Naive thymus-derived CD4-positive, alpha-beta T cell (primary cell): ENCODE data around the gene SNRNP27. TPM values are rescaled to one million over a fixed set of nuclear protein-coding genes. Genes with fewer than 3 reads are reported as not detected.

Experiments
- ATAC-seq: fragments of 150-1000 bp; cut with Tn5 transposase; 2 replicates; pipeline ENCODE4 v1.10.0; 2021; ENCODE audit warnings: mild to moderate bottlenecking, moderate library complexity
- CTCF ChIA-PET: fragments of 350-600 bp; sonication (Branson Sonifier 250); formaldehyde crosslinking; loops from one replicate; lab custom pipeline; 2021; ENCODE audit warnings: antibody characterized with exemption; lab: Charles Lee
- POLR2A ChIA-PET: fragments of 350-600 bp; sonication (Branson Sonifier 250); formaldehyde crosslinking; loops from one replicate; lab custom pipeline; 2021; ENCODE audit warnings: antibody characterized with exemption, inconsistent platforms; lab: Charles Lee
- DNase-seq, 9 donors: peaks; one replicate each; pipeline versions ENCODE4 v3.0.0 to v3.0.0-alpha.2; 2020 to 2022; ENCODE audit warnings: mixed read lengths in 1 of 9
- H3K27ac ChIP-seq: one replicate; pipeline ENCODE4 v1.7.0; 2013; ENCODE audit warnings: mild to moderate bottlenecking, low read depth, low read length, moderate library complexity
- H3K27me3 ChIP-seq, 2 donors: one replicate each; pipeline ENCODE4 v1.7.0; 2013; ENCODE audit warnings: low read length in 2 of 2, mild to moderate bottlenecking in 2 of 2, moderate library complexity in 2 of 2; ENCODE audit not compliant: control insufficient read depth in 2 of 2, insufficient read depth in 2 of 2
- H3K36me3 ChIP-seq, 3 experiments: 1 replicate in 2 of 3; 2 replicates in 1 of 3; pipeline ENCODE4 v1.7.0; 2013; ENCODE audit warnings: low read length in 3 of 3, mild to moderate bottlenecking in 3 of 3, moderate library complexity in 1 of 3; ENCODE audit not compliant: insufficient read depth in 3 of 3, control insufficient read depth in 2 of 3
- H3K4me1 ChIP-seq, 2 donors: one replicate each; pipeline ENCODE4 v1.7.0; 2013; ENCODE audit warnings: low read length in 2 of 2, mild to moderate bottlenecking in 2 of 2, moderate library complexity in 1 of 2; ENCODE audit not compliant: control insufficient read depth in 2 of 2, insufficient read depth in 2 of 2
- H3K4me3 ChIP-seq: 2 replicates; pipeline ENCODE4 v1.7.0; 2013; ENCODE audit warnings: mild to moderate bottlenecking, low read length
- H3K9me3 ChIP-seq, 3 experiments: 1 replicate in 2 of 3; 2 replicates in 1 of 3; pipeline ENCODE4 v1.7.0; 2013; ENCODE audit warnings: low read length in 3 of 3; ENCODE audit not compliant: control insufficient read depth in 2 of 3
- H3K27ac Mint-ChIP-seq, 9 donors: one replicate each; pipeline ENCODE4 v1.8.0; 2020 to 2022; ENCODE audit warnings: mixed read lengths in 9 of 9, mild to moderate bottlenecking in 8 of 9, moderate library complexity in 5 of 9, inconsistent platforms in 2 of 9
- H3K27me3 Mint-ChIP-seq, 5 donors: one replicate each; pipeline ENCODE4 v1.8.0; 2021 to 2022; ENCODE audit warnings: mixed read lengths in 5 of 5, mild to moderate bottlenecking in 1 of 5
- H3K36me3 Mint-ChIP-seq, 5 donors: one replicate each; pipeline ENCODE4 v1.8.0; 2020 to 2022; ENCODE audit warnings: mixed read lengths in 5 of 5, mild to moderate bottlenecking in 3 of 5, inconsistent platforms in 1 of 5
- H3K4me1 Mint-ChIP-seq, 7 donors: one replicate each; pipeline ENCODE4 v1.8.0; 2020 to 2022; ENCODE audit warnings: mixed read lengths in 7 of 7, mild to moderate bottlenecking in 3 of 7, inconsistent platforms in 1 of 7
- H3K4me3 Mint-ChIP-seq, 10 donors: one replicate each; pipeline ENCODE4 v1.8.0; 2020 to 2022; ENCODE audit warnings: mild to moderate bottlenecking in 10 of 10, mixed read lengths in 10 of 10, moderate library complexity in 6 of 10, inconsistent platforms in 2 of 10
- H3K9me3 Mint-ChIP-seq, 11 donors: one replicate each; pipeline ENCODE4 v1.8.0; 2020 to 2022; ENCODE audit warnings: mixed read lengths in 11 of 11, mild to moderate bottlenecking in 4 of 11, inconsistent platforms in 1 of 11, moderate library complexity in 1 of 11
- intact Hi-C, 2 donors: fragments of 100-400 bp; cut with micrococcal nuclease; formaldehyde crosslinking; loops; one replicate each; pipeline ENCODE4 v1.15.1; 2023
- polyA plus RNA-seq, 2 donors: library from polyadenylated mRNA; unstranded; fragments of 300-500 nt; fragmentation: Illumina TruSeq; gene quantifications; one replicate each; pipeline ENCODE4 v1.2.3, GENCODE V29; 2021
- total RNA-seq, 6 experiments: library from RNA in 5 of 6; stranded (reverse) in 5 of 6; gene quantifications; 1 replicate in 5 of 6; 2 replicates in 1 of 6; pipeline ENCODE4 v1.2.3 and lab custom pipeline; 2021 to 2026

The SNRNP27 gene
- total and polyA plus RNA-seq, 7 experiments from 2014 or later, result 32.5 to 58.4 (median 51.8) TPM

GRCh38 chr2:69914164-69914949 is 20.6 kb downstream of the SNRNP27 start:
- Mint-ChIP-seq H3K4me3 (peak overlapping the region; percentile 70 to 92 (median 82)), H3K27ac (peak overlapping the region; percentile 60 to 96 (median 89)), H3K9me3 (peaks cover 0 to 5% (median 0%) of the 10 kb centered on the region in 11 donors), H3K4me1 (peaks cover 8 to 39% (median 34%) of the 10 kb centered on the region in 7 donors), H3K36me3 (peaks cover 0 to 20% (median 15%) of the 10 kb centered on the region in 5 donors), H3K27me3 (no peaks in the 10 kb centered on the region)
- Histone ChIP-seq H3K4me1 (peaks cover 4 to 8% of the 10 kb centered on the region in 2 donors), H3K36me3 (peaks cover 0 to 14% (median 0%) of the 10 kb centered on the region in 3 experiments), H3K27me3 (no peaks in the 10 kb centered on the region), H3K27ac (peak overlapping the region; percentile 91), H3K4me3 (peak overlapping the region; percentile 98), H3K9me3 (no peaks in the 10 kb centered on the region)
- ChIA-PET POLR2A (interaction anchor here (0.6 to 7.3 kb wide), 36 partner anchors 9 to 730 kb away, joined by 3 to 172 read pairs (median 6); partner anchors contain the start of genes AAK1, C2orf42, FAM136A and NFU1), CTCF (interaction anchor here (0.7 to 5.1 kb wide), 15 partner anchors 10 to 388 kb away, joined by 3 to 56 read pairs (median 4); partner anchors contain the start of genes C2orf42, FAM136A and SNRPG)
- intact Hi-C loops, result loop anchor here (1.0 to 10.0 kb wide), 13 partner anchors 22 to 640 kb away; partner anchors contain the start of genes SNRPG (in 2 of the 2), TIA1 (in 2 of the 2), GMCL1 (in 1 of the 2) and PCBP1 (in 1 of the 2)
- DNase-seq (peak in 7 of 9 donors; percentile 97 to 100 (median 100)), ATAC-seq (peak; percentile 94)

GRCh38 chr2:69914950-69915945 is 21.5 kb downstream of the SNRNP27 start, which contains the start of gene MXD1:
Gene MXD1, plus strand, starts transcription at chr2:69915109. Its CDS starts 222 bp downstream, at chr2:69915331.
- Histone ChIP-seq H3K9me3 (no peaks in the 10 kb centered on the region), H3K27ac (peak within 1 kb of the TSS; percentile 91), H3K4me3 (peak within 1 kb of the TSS; percentile 98), H3K36me3 (peaks cover 0 to 18% (median 0%) of the 10 kb centered on the region in 3 experiments), H3K4me1 (peaks cover 4 to 8% of the 10 kb centered on the region in 2 donors), H3K27me3 (no peaks in the 10 kb centered on the region)
- Mint-ChIP-seq H3K27ac (peak within 1 kb of the TSS; percentile 70 to 96 (median 89)), H3K27me3 (no peaks in the 10 kb centered on the region), H3K4me3 (peak within 1 kb of the TSS; percentile 78 to 92 (median 85)), H3K9me3 (peaks cover 0 to 5% (median 0%) of the 10 kb centered on the region in 11 donors), H3K36me3 (peaks cover 0 to 19% (median 12%) of the 10 kb centered on the region in 5 donors), H3K4me1 (peaks cover 8 to 39% (median 34%) of the 10 kb centered on the region in 7 donors)
- ChIA-PET POLR2A (interaction anchor here (0.6 to 7.3 kb wide), 33 partner anchors 8 to 1069 kb away, joined by 3 to 172 read pairs (median 6); partner anchors contain the start of genes AAK1, C2orf42, FAM136A and PCBP1), CTCF (interaction anchor here (0.7 to 5.1 kb wide), 11 partner anchors 9 to 387 kb away, joined by 3 to 56 read pairs (median 5); partner anchors contain the start of genes C2orf42 and FAM136A)
- intact Hi-C loops, result loop anchor here (1.0 to 10.0 kb wide), 13 partner anchors 22 to 640 kb away; partner anchors contain the start of genes SNRPG (in 2 of the 2), TIA1 (in 2 of the 2), GMCL1 (in 1 of the 2) and PCBP1 (in 1 of the 2)
- DNase-seq (peak in 4 of 9 donors; percentile 15 to 97 (median 56)), ATAC-seq (no peak)

GRCh38 chr2:69916106-69916505 is 22.4 kb downstream of the SNRNP27 start:
- H3K27me3 ChIP-seq, result no peaks in the 10 kb centered on the region
- Mint-ChIP-seq H3K9me3 (peaks cover 0 to 5% (median 0%) of the 10 kb centered on the region in 11 donors), H3K4me3 (peak overlapping the region; percentile 76 to 89 (median 84)), H3K27me3 (no peaks in the 10 kb centered on the region), H3K36me3 (peaks cover 0 to 23% (median 15%) of the 10 kb centered on the region in 5 donors), H3K4me1 (peaks cover 8 to 39% (median 35%) of the 10 kb centered on the region in 7 donors), H3K27ac (peak overlapping the region; percentile 47 to 83 (median 70))
- peak overlapping the region; percentile 58 for H3K4me3 ChIP-seq
- peaks cover 4 to 8% of the 10 kb centered on the region in 2 donors for H3K4me1 ChIP-seq
- intact Hi-C loops, result loop anchor here in 1 of 2 donors (10.0 kb wide), 1 partner anchor 639 kb away; the partner anchor contains the start of gene TGFA
- ChIA-PET POLR2A (interaction anchor here (0.6 to 7.3 kb wide), 11 partner anchors 17 to 377 kb away, joined by 3 to 172 read pairs (median 22); partner anchors contain the start of genes PCBP1, SNRNP27 and SNRPG), CTCF (interaction anchor here (1.1 kb wide), 2 partner anchors 36 to 155 kb away, joined by 3 read pairs; no protein-coding TSS in a partner anchor)
- no peak for ATAC-seq
- H3K27ac ChIP-seq, result peak overlapping the region; percentile 86
- peaks cover 0 to 27% (median 0%) of the 10 kb centered on the region in 3 experiments for H3K36me3 ChIP-seq
- no peaks in the 10 kb centered on the region for H3K9me3 ChIP-seq
- no peak for DNase-seq

GRCh38 chr2:69917852-69918251 is 24.1 kb downstream of the SNRNP27 start:
- ATAC-seq (no peak), DNase-seq (no peak)
- CTCF ChIA-PET, result interaction anchor here (0.8 kb wide), 1 partner anchor 152 kb away, joined by 3 read pairs; no protein-coding TSS in a partner anchor
- H3K27ac Mint-ChIP-seq, result peak overlapping the region in 2 of 9 donors; percentile 14 to 20
- peaks cover 0 to 5% (median 0%) of the 10 kb centered on the region in 11 donors for H3K9me3 Mint-ChIP-seq
- H3K36me3 ChIP-seq, result peaks cover 0 to 38% (median 0%) of the 10 kb centered on the region in 3 experiments
- intact Hi-C loops, result loop anchor here in 1 of 2 donors (10.0 kb wide), 1 partner anchor 637 kb away; the partner anchor contains the start of gene TGFA
- peaks cover 0 to 30% (median 24%) of the 10 kb centered on the region in 5 donors for H3K36me3 Mint-ChIP-seq
- H3K27me3 Mint-ChIP-seq, result no peaks in the 10 kb centered on the region
- H3K4me1 Mint-ChIP-seq, result peaks cover 8 to 35% (median 29%) of the 10 kb centered on the region in 7 donors
- H3K4me3 ChIP-seq, result no peak overlapping the region
- H3K4me1 ChIP-seq, result peaks cover 0 to 8% of the 10 kb centered on the region in 2 donors
- H3K27me3 ChIP-seq, result no peaks in the 10 kb centered on the region
- H3K9me3 ChIP-seq, result no peaks in the 10 kb centered on the region
- H3K27ac ChIP-seq, result no peak overlapping the region
- peak overlapping the region in 2 of 10 donors; percentile 8 to 47 for H3K4me3 Mint-ChIP-seq
- POLR2A ChIA-PET, result interaction anchor here (0.6 to 7.3 kb wide), 5 partner anchors 8 to 227 kb away, joined by 3 to 172 read pairs (median 3); partner anchors contain the start of gene PCBP1

GRCh38 chr2:69918401-69918800 is 24.6 kb downstream of the SNRNP27 start:
- Histone ChIP-seq H3K27me3 (no peaks in the 10 kb centered on the region), H3K27ac (no peak overlapping the region), H3K4me1 (peaks cover 0 to 8% of the 10 kb centered on the region in 2 donors), H3K9me3 (no peaks in the 10 kb centered on the region), H3K36me3 (peaks cover 0 to 38% (median 0%) of the 10 kb centered on the region in 3 experiments), H3K4me3 (no peak overlapping the region)
- peaks cover 1 to 35% (median 28%) of the 10 kb centered on the region in 5 donors for H3K36me3 Mint-ChIP-seq
- ATAC-seq (no peak), DNase-seq (no peak)
- H3K4me1 Mint-ChIP-seq, result peaks cover 11 to 40% (median 33%) of the 10 kb centered on the region in 7 donors
- intact Hi-C loops, result loop anchor here in 1 of 2 donors (10.0 kb wide), 1 partner anchor 636 kb away; the partner anchor contains the start of gene TGFA
- H3K27ac Mint-ChIP-seq, result peak overlapping the region in 1 of 9 donors; percentile 20
- CTCF ChIA-PET, result no interaction called here
- H3K9me3 Mint-ChIP-seq, result peaks cover 0 to 5% (median 0%) of the 10 kb centered on the region in 11 donors
- H3K27me3 Mint-ChIP-seq, result no peaks in the 10 kb centered on the region
- no peak overlapping the region for H3K4me3 Mint-ChIP-seq
- POLR2A ChIA-PET, result interaction anchor here (0.6 to 7.3 kb wide), 5 partner anchors 8 to 226 kb away, joined by 3 to 172 read pairs (median 3); partner anchors contain the start of gene PCBP1
